DMS114 treated with DMSO at 0.1 percent for 48 hours (cell line): Measurements from ENCODE around the gene MRGPRG.
"Not testable (repeated sequence)": the region's sequence is repeated elsewhere in the genome, so short reads cannot be mapped to it uniquely, and the experiment has no call there.

ENCODE experiments used
- DNase-seq: peaks from one replicate; lab custom pipeline; 2025; ENCODE audit not compliant: unreplicated experiment; lab: John Stamatoyannopoulos, UW

The MRGPRG gene

DNA sequence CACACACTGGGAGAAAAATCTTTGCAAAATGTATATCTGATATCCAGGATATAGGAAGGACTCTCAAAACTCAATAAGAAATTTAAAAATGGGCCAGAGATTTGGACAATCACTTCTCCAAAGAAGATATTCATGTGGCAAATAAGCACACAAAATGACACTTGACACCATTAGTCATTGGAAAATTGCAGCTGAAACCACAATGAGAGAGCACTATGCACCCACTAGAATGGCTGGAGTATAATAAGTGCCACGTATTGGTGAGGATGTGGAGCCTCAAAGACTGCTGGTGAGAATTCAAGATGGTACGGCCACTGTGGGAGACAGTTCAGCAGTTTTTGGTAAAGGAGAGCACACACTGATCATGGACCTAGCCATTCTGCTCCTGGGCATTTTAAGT, 40.7 kb downstream of the MRGPRG start:
- DNase-seq = no peak

DNA sequence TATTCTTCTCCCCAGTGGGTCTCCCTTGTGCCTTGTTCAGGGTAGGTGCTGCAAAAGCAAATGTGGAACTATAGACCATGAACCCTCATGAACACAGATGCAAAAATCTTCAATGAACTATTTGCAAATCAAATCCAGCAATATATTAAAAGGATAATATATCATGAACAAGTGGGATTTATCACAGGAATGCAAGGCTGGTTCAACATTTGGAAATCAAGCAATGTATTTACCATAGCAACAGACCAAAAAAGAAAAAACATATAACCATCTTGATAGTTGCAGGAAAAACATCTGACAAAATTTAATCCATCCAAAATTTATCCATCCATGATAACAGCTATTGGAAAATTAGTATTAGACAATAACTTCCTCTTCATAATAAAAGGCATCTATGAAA, 42.1 kb downstream of the MRGPRG start:
- DNase-seq = no peak

DNA sequence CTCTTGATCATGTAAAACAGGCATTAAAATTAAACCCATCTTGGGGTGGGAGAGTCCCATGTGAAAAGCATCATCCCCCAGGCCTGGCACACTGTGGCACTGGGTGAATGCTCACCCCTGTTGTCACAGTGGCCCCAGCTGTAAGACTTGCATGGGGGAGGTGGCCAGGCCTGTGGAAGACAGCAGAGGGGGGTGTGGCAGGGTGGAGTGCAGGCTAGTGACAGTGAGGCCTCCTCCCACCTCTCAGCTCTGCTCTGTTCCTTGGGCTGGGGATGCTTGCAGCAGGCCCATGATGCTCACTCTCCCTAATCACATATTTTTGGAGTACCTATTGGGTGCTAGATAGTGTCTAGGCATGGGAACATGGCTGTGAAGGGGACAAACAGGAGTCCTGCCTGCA, 43.4 kb downstream of the MRGPRG start:
- no peak for DNase-seq

DNA sequence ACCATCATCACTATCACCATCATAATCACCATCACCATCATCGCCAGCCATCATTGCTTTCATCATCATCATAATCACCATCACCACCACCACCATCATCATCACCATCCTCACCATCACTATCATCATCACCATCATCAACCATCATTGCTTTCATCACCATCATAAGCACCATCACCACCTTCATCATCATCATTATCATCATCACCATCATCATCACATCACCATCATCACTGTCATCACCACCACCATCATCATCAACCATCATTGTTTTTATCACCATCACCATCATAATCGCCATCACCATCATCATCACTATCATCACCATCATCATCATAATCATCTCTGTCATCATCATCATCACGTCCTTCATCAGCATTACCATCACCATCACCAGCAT, 44.2 kb downstream of the MRGPRG start:
- DNase-seq = no peak

DNA sequence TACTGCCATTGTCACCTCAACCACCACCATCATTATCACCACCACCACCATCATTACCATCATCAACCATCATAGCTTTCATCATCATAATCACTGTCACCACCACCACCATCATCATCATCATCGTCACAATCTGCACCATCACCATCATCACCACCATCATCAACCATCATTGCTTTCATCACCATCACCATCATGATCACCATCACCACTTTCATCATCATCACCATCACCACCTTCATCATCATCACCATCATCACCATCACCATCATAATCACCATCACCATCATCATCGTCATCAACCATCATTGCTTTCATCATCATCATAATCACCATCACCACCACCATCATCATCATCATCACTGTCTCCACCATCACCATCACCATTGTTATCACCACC, 44.8 kb downstream of the MRGPRG start:
- DNase-seq = no peak

DNA sequence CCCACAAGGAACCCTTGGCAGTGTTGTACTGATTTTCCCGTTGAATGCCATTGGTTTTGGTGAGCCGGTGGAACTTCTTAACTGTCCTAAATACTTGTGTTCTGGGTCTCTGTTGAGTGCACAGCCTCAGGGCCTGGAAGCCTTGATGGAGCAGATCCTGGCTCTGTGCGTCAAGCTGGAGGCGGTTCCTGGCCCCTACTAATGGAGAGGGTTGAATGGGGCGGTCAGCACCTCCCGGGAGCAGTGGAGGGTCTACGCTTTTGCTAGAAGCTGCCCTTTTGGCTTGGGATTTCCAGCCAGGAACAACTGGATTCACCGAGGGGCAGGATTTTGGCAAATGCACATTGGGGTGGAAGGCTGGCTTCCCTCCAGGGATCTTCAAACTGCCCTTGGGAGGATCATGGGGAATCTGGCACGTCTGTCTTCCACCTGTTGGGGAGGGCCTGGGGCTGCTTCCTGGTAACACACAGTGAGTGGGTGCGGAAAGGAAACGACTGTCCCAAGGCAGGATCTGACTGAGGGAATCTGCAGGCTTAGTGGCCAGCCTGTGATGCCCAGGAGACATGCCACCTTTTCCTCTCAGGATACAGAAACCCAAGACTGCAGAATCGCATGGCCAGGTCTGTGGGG, 46.6 kb downstream of the MRGPRG start:
- DNase-seq = no peak

DNA sequence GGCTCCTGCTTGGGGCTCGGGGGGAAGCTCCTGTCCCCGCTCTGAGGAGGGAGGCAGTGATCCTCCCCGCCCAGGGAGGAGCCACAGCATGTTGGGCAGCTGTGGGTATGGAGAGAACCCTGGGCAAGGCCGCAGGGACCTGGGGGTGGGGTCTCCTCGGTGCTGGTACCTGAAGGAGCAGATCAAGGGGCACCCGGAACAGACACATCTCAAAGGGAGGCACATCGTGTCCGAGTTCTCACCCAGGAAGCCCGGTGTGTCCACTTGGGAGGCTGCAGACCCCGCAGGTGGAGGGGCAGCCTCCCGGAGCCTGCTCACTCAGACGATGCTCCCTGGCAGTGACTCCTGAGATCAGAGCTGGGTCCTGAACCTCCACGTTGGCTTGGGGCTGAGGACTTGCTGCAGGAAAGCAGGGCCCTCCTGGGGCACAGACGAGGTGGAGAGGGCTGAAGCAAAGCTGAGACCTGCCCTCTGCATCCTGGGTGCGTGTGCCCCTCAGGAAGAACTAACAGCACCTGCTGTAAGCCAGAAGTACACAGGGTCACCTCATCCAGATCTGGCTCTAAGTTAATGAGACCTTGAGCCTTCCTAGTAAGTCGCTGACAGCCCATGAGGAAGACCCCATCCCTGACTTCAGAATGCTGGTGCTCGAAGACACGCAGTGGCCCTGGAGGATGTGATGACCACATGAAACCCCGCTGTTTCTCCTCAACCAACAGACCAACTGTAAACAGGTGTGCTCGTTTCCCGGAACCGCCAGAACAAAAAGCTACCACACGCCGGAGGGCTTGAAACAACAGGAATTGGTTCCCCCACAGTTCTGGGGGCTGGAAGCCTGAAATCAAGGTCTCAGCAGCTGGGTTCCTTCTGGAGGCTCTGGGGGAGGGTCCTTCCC, 47.6 kb downstream of the MRGPRG start:
- no peak for DNase-seq

DNA sequence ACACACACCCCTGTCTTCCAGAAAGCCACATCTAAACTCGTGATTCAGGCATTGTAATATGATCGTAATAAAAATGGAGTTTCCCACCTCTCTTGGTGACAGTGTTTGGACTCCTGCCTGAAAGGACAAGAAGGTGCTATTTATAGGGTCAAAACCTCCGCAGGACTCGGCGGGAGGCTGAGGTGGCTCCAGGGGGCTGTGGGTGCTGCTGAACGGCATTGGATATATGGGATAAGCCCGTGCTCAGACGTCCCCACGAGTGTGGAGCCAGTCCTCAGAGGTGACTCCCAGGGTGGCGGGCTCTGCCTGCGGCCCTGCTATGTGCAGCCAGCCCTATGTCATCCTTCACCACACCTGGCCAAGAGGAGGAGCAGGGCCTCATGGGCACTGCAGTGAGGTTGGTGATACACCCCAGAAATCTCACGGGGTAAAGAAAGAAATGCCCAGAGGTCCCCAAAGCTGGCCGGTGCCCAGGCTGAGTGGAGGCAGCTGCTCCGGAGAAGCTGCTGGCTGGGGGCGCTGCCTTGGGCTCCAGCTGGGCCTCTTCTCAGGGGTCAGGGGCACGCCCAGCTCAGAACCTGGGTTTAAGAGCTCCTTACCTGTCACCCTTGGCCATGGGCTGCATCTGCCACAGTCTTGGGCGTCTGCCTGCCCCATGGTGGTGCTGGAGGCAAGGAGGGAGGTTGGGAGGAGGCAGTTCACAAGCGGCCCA, 48.4 kb downstream of the MRGPRG start:
- DNase-seq = no peak

DNA sequence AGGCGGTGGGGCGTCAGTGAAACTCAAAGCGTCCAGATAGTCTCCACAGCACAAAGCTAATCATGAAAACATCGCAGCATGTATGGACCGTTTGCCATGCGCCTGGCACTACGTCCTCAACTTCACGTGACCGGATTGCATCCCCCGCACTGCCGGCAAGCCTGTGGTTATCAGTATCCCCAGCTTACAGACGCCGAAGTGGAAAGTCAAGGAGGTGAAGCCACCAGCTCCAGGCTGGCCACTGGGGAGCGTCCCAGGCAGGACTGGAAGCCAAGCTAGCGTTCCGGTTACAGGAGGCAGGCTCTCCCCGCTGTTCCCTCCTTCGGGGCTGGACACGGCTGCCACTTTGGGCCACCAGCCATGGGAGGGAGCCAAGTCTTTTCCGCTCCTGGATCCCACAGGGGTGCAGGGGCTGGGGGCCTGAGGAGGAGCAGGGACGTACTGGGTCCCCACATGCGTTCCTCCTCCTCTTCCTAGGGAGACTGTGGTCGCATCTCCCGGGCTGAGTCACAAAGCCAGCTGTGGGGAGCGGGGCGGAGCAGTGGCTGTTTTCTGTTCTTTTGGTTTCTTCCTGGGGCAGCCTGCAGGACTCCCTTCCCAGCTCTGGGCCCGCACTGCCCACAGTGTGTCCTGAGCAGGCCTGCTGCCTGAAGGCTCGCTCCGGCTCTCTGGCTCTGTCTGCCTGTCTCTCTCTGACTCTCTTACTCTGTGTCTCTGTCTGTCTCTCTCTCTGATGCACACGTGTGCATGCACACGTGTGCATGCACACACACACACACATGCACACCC, 49.2 kb downstream of the MRGPRG start:
- no peak for DNase-seq

DNA sequence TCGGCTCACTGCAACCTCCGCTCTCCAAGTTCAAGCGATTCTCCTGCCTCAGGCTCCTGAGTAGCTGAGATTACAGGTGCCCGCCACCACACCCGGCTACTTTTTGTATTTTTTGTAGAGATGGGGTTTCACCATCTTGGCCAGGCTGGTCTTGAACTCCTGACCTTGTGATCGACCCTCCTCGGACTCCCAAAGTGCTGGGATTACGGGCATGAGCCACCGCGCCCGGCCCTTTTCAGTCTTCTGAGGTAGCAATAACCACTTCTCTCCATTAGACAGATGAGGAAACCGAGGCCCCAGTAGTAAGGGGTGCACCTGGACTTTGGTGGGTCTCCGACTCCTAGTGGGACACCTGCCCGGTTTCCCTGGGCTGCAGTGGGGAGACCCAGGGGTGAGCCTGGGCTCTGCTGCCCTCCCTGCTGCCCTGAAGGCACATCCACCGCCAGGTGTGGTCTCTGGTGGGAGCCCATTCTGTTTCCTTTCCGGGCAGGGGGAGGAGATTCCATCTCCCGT, 49.8 kb downstream of the MRGPRG start:
- DNase-seq = not testable (repeated sequence)
